Medulla oblongata (tissue), 1 donor: ENCODE data around the gene PACS1.
"Not testable (repeated sequence)": the region's sequence is repeated elsewhere in the genome, so short reads cannot be mapped to it uniquely, and the experiment has no call there.

Source experiments
- DNase-seq: peaks from one replicate; pipeline ENCODE4 v3.0.0-alpha.2; 2015; ENCODE audit errors: extremely low spot score

Gene PACS1

GRCh38 chr11:66253081-66253480 is 183.0 kb downstream of the PACS1 start:
- DNase-seq = not testable (repeated sequence)

- no peak for DNase-seq
Measured at GRCh38 chr11:66258473-66258893, 188.4 kb downstream of the PACS1 start.

- no peak for DNase-seq
Measured at GRCh38 chr11:66259225-66259624, 189.2 kb downstream of the PACS1 start.

- no peak for DNase-seq
Measured at GRCh38 chr11:66259956-66260355, 189.9 kb downstream of the PACS1 start.

GRCh38 chr11:66261578-66261977 is 191.5 kb downstream of the PACS1 start:
- no peak for DNase-seq

GRCh38 chr11:66262191-66262590 is 192.1 kb downstream of the PACS1 start:
- no peak for DNase-seq

- no peak for DNase-seq
Measured at GRCh38 chr11:66262696-66263095, 192.6 kb downstream of the PACS1 start.

- DNase-seq = no peak
Measured at GRCh38 chr11:66263231-66263630, 193.2 kb downstream of the PACS1 start.

- no peak for DNase-seq
Measured at GRCh38 chr11:66263785-66264184, 193.7 kb downstream of the PACS1 start.

- no peak for DNase-seq
Measured at GRCh38 chr11:66264383-66264782, 194.3 kb downstream of the PACS1 start.

- no peak for DNase-seq
Measured at GRCh38 chr11:66264914-66265313, 194.8 kb downstream of the PACS1 start.

GRCh38 chr11:66265531-66266377 is 195.7 kb downstream of the PACS1 start:
- DNase-seq = no peak

- DNase-seq = peak; percentile 9
Measured at GRCh38 chr11:66266378-66267038, 196.4 kb downstream of the PACS1 start.

GRCh38 chr11:66267039-66267378 is 196.9 kb downstream of the PACS1 start:
- DNase-seq = no peak

GRCh38 chr11:66267379-66268243 is 197.5 kb downstream of the PACS1 start:
- DNase-seq = peak; percentile 87

- peak; percentile 100 for DNase-seq
Measured at GRCh38 chr11:66268244-66268951, 198.3 kb downstream of the PACS1 start, which contains the start of gene RAB1B. TSS of gene RAB1B (plus strand) at chr11:66268639. CDS start at chr11:66268680, 41 bp downstream.

- peak; percentile 46 for DNase-seq
Measured at GRCh38 chr11:66268952-66269905, 199.2 kb downstream of the PACS1 start.

GRCh38 chr11:66271816-66272215 is 201.7 kb downstream of the PACS1 start:
- no peak for DNase-seq

GRCh38 chr11:66272596-66272995 is 202.5 kb downstream of the PACS1 start:
- DNase-seq = no peak

GRCh38 chr11:66274219-66274618 is 204.1 kb downstream of the PACS1 start:
- DNase-seq = no peak
